ENCODE measurements around the gene SARS2.
"Not testable (repeated sequence)": the region's sequence is repeated elsewhere in the genome, so short reads cannot be mapped to it uniquely, and the experiment has no call there.

Gene SARS2

GRCh38 chr19:38946229-38947010, 15.9 kb upstream of the SARS2 start:
- FAIRE-seq = no peak

- no peak for FAIRE-seq
These were observed 15.1 kb upstream of the SARS2 start for GRCh38 chr19:38945562-38946228.

- FAIRE-seq = no peak
These were observed 14.5 kb upstream of the SARS2 start for GRCh38 chr19:38944981-38945506.

GRCh38 chr19:38942471-38943181, 12.1 kb upstream of the SARS2 start:
- no peak for FAIRE-seq

- no peak for FAIRE-seq
These were observed 11.4 kb upstream of the SARS2 start for GRCh38 chr19:38941979-38942378.

GRCh38 chr19:38941466-38941865, 10.9 kb upstream of the SARS2 start:
- not testable (repeated sequence) for FAIRE-seq

- no peak for FAIRE-seq
These were observed 9.4 kb upstream of the SARS2 start for GRCh38 chr19:38939957-38940356.

- FAIRE-seq = no peak
These were observed 3.0 kb upstream of the SARS2 start for GRCh38 chr19:38933544-38933943.

- FAIRE-seq = no peak
These were observed 2.0 kb upstream of the SARS2 start for GRCh38 chr19:38932425-38933179.

GRCh38 chr19:38931521-38931793, 894 bp upstream of the SARS2 start:
- no peak for FAIRE-seq

- FAIRE-seq = peak; percentile 18
These were observed 385 bp upstream of the SARS2 start, which contains the start of gene MRPS12 for GRCh38 chr19:38930776-38931520. MRPS12 (plus strand) TSS chr19:38930944; CDS start chr19:38931295, 351 bp downstream.

- FAIRE-seq = no peak
These were observed 2.1 kb downstream of the SARS2 start for GRCh38 chr19:38928391-38929001.

- FAIRE-seq = no peak
These were observed 6.2 kb downstream of the SARS2 start for GRCh38 chr19:38924388-38924787.

GRCh38 chr19:38922482-38922881, 8.1 kb downstream of the SARS2 start:
- no peak for FAIRE-seq

- FAIRE-seq = no peak
These were observed 8.9 kb downstream of the SARS2 start for GRCh38 chr19:38921420-38922274.

- FAIRE-seq = no peak
These were observed 9.8 kb downstream of the SARS2 start for GRCh38 chr19:38920602-38921419.

- no peak for FAIRE-seq
These were observed 10.5 kb downstream of the SARS2 start for GRCh38 chr19:38919837-38920601.

- no peak for FAIRE-seq
These were observed 12.0 kb downstream of the SARS2 start for GRCh38 chr19:38918526-38918925.

All from colon (tissue), 2 donors.